Tibial artery (tissue), 4 donors: Measurements from ENCODE around the gene CCDC7.

Experiments
- DNase-seq, 2 donors: peaks; one replicate each; pipeline ENCODE4 v3.0.0-alpha.2; 2019
- H3K27ac ChIP-seq, 2 donors: fragments of 200-600 bp; sonication (generic) in 1 of 2; 1 replicate in 1 of 2; 2 replicates in 1 of 2; pipeline ENCODE4 v1.5.1; 2018 to 2019; ENCODE audit warnings: mild to moderate bottlenecking in 1 of 2
- H3K27me3 ChIP-seq, 2 donors: fragments of 200-600 bp; sonication (generic) in 1 of 2; one replicate each; pipeline versions ENCODE4 v1.5.1 to v1.6.0; 2016 to 2019
- H3K36me3 ChIP-seq, 3 donors: fragments of 200-600 bp; sonication (generic) in 2 of 3; one replicate each; pipeline ENCODE4 v1.5.1; 2016 to 2019; ENCODE audit warnings: mild to moderate bottlenecking in 2 of 3
- H3K4me1 ChIP-seq, 4 donors: fragments of 200-600 bp; sonication (generic) in 2 of 4; 1 replicate in 3 of 4; 2 replicates in 1 of 4; pipeline ENCODE4 v1.5.1; 2016 to 2019
- H3K4me3 ChIP-seq, 2 donors: fragments of 200-600 bp; sonication (generic) in 1 of 2; 1 replicate in 1 of 2; 2 replicates in 1 of 2; pipeline ENCODE4 v1.5.1; 2018 to 2019; ENCODE audit warnings: mild to moderate bottlenecking in 2 of 2
- H3K9me3 ChIP-seq, 3 donors: fragments of 200-600 bp; sonication (generic) in 1 of 3; one replicate each; pipeline ENCODE4 v1.5.1; 2016 to 2019
- intact Hi-C: fragments of 100-400 bp; cut with DNase I; formaldehyde crosslinking; loops from one replicate; pipeline ENCODE4 v1.15.0; 2023; ENCODE audit warnings: low total_unique reads
- TF ChIP-seq, protein P1 (sequence below), 2 experiments: fragments of 200-600 bp in 1 of 2; fragments of 450-650 bp in 1 of 2; IDR thresholded peaks; one replicate each; pipeline ENCODE4 v1.5.1; 2017 to 2019; ENCODE audit warnings: antibody characterized with exemption in 2 of 2, mild to moderate bottlenecking in 1 of 2, moderate library complexity in 1 of 2

Gene CCDC7

DNA sequence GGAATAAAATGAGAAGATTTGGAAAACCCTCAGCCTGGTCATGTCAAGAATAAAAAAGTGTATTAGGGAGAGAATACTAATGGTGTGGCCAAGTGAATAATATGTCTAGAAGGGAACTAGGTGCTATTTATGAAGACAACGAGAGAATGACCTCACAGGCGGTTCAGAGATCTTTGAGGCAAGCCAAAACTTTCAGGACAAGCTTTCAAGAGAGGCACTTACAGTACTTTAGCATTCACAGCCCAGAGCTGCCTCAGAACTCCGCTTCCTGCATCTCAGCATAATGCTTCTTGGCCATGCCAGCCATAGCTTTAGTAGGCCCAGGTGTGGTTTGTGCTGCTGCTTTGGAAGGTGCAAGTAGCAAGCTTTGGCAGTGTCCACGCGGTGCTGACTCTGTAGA is 37.2 kb upstream of the CCDC7 start:
- Histone ChIP-seq H3K36me3 (no peaks in the 10 kb centered on the region), H3K4me3 (no peak overlapping the region), H3K4me1 (peaks cover 0 to 24% (median 0%) of the 10 kb centered on the region in 4 donors), H3K27me3 (no peaks in the 10 kb centered on the region), H3K27ac (no peak overlapping the region), H3K9me3 (no peaks in the 10 kb centered on the region)
- intact Hi-C loops: no loop called here
- TF ChIP-seq, protein P1, sequence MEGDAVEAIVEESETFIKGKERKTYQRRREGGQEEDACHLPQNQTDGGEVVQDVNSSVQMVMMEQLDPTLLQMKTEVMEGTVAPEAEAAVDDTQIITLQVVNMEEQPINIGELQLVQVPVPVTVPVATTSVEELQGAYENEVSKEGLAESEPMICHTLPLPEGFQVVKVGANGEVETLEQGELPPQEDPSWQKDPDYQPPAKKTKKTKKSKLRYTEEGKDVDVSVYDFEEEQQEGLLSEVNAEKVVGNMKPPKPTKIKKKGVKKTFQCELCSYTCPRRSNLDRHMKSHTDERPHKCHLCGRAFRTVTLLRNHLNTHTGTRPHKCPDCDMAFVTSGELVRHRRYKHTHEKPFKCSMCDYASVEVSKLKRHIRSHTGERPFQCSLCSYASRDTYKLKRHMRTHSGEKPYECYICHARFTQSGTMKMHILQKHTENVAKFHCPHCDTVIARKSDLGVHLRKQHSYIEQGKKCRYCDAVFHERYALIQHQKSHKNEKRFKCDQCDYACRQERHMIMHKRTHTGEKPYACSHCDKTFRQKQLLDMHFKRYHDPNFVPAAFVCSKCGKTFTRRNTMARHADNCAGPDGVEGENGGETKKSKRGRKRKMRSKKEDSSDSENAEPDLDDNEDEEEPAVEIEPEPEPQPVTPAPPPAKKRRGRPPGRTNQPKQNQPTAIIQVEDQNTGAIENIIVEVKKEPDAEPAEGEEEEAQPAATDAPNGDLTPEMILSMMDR (IDR thresholded peaks at IDR 0.05): no peak
- DNase-seq: no peak

DNA sequence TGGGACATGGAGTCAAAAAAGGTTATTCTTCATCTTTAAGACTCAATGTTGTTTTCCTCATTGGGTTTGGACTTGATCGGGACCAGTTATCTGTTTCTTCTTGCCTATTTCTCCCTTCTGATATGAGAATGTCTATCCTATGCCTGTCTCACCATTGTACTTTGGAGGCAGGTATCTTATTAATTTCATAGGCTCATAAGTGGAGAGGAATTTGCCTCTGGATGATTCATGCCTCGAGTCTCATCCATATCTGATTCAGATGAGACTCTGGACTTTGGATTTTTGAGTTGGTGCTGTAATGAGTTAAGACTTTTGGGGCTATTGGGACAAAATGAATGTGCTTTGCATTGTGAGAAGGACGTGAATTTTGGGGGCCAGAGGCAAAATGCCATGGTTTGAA is 36.2 kb upstream of the CCDC7 start:
- intact Hi-C loops: no loop called here
- TF ChIP-seq, protein P1 (IDR thresholded peaks at IDR 0.05): no peak
- no peak overlapping the region for H3K27ac ChIP-seq
- no peak for DNase-seq
- H3K4me3 ChIP-seq: no peak overlapping the region
- H3K4me1 ChIP-seq: peaks cover 0 to 24% (median 0%) of the 10 kb centered on the region in 4 donors
- no peaks in the 10 kb centered on the region for H3K27me3 ChIP-seq
- H3K36me3 ChIP-seq: no peaks in the 10 kb centered on the region
- no peaks in the 10 kb centered on the region for H3K9me3 ChIP-seq

DNA sequence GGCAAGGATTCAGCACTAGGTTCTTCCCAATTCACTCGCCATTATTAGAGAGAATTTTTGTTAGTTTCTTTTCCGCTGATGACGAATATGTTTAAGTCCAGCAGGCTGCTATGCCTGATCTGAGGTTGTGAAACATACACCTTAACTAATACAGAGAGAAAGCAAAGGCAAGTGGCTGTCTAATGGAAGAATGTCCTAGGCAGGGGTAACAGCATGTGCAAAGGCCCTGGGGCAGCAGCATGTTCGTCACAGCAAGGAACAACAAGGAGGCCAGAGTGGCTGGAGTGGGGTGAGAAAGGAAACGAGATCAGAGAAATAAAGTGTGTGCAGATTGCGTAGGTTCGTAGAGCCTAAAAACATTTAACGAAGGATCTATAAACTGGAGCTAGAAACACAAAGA is 35.4 kb upstream of the CCDC7 start:
- Histone ChIP-seq H3K4me1 (peaks cover 0 to 24% (median 0%) of the 10 kb centered on the region in 4 donors), H3K27me3 (no peaks in the 10 kb centered on the region), H3K27ac (no peak overlapping the region), H3K4me3 (no peak overlapping the region), H3K36me3 (no peaks in the 10 kb centered on the region), H3K9me3 (no peaks in the 10 kb centered on the region)
- TF ChIP-seq, protein P1 (IDR thresholded peaks at IDR 0.05): no peak
- intact Hi-C loops: no loop called here
- no peak for DNase-seq

DNA sequence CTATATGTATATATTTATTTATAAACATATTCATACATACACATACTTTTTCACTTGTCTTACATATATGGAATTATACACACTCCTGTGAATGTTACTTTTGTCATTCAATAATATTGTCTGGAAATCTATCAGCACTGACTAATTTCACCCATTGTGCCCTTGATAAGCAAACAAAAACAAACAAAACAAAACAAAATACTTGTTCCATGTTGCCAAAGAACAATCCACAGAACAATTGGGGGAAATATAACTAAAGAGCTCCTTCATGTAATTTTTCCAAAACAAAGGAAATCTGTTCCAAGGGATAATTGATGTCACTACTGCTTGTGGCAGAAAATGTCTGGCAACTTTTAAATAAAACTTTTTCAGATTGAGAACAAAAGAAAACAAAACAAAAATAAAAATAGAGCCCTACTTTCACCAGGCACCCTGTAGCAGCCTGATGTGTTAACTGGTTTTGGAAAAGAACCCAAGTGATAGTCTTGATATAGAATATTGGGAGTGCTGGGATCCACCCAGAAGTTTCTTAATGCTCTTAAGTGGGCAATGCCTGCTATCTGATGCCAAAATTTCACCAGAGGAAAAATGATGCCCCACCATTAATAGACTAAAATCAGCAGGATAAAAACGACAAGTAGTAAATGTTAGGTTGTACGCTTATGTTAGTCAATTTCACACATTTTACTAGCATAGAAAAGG is 34.0 kb upstream of the CCDC7 start:
- H3K4me3 ChIP-seq: no peak overlapping the region
- TF ChIP-seq, protein P1 (IDR thresholded peaks at IDR 0.05): no peak
- DNase-seq: no peak
- intact Hi-C loops: no loop called here
- H3K4me1 ChIP-seq: peaks cover 0 to 24% (median 0%) of the 10 kb centered on the region in 4 donors
- no peaks in the 10 kb centered on the region for H3K27me3 ChIP-seq
- H3K27ac ChIP-seq: peak overlapping the region in 1 of 2 donors; percentile 23
- H3K36me3 ChIP-seq: no peaks in the 10 kb centered on the region
- H3K9me3 ChIP-seq: no peaks in the 10 kb centered on the region

DNA sequence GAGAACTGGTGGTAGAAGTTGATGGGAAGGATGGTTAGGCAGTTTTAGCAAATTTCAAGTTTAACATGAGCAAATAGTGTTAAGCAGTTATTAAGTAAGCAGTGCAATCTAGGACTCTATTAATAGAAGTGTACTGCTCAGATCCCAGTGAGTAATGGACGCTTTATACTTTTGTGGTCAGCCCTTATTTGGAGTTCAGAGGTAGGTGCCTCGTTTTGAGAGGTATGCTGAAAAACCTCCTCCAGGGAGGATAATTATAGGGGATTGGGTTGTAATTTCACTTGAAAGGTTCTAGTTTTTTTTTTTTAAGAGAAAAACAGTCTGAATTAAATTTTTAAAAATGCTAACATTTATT is 33.5 kb upstream of the CCDC7 start:
- intact Hi-C loops: no loop called here
- TF ChIP-seq, protein P1 (IDR thresholded peaks at IDR 0.05): no peak
- Histone ChIP-seq H3K27ac (peak overlapping the region in 1 of 2 donors; percentile 23), H3K9me3 (no peaks in the 10 kb centered on the region), H3K4me1 (peaks cover 0 to 27% (median 1%) of the 10 kb centered on the region in 4 donors), H3K27me3 (no peaks in the 10 kb centered on the region), H3K4me3 (no peak overlapping the region), H3K36me3 (no peaks in the 10 kb centered on the region)
- DNase-seq: no peak
